ENCODE measurements around the gene NDFIP1. TPM values are rescaled to one million over a fixed set of nuclear protein-coding genes. Genes with fewer than 3 reads are reported as not detected.

NDFIP1 gene
- total RNA-seq, 1 donor from 2014 or later = 16.8 TPM

DNA sequence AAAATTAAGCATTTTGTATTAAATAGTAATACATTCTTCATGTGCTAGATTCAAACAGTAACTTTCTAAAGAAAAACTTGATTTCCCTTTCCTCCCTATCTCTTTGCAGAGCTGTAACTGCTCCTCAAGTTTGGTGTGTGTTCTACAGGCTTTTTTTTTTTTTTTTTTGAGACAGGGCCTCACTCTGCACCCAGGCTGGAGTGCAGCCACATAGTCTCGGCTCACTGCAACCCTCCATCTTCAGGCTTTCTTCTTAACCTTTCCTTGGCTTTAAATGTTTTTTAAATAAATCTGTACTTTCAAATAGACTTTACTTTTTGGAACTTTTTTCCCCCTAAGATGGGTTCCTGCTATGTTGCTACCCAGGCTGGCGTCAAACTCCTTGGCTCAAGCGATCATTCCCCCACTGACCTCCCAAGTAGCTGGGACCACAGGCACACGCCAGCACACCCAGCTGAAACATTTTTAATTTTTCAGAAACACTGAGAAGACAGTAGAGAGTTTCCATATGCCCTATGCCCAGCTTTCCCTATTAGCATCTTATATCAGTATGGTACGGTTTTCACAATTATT, 9.1 kb downstream of the NDFIP1 start:
- DNase-seq (ENCODE audit: low read depth) = no peak
- Histone ChIP-seq H3K36me3 (ENCODE audit: control insufficient read depth, insufficient read depth, low read length) (peaks cover 1% of the 10 kb centered on the region), H3K27me3 (ENCODE audit: control insufficient read depth, insufficient read depth, low read length) (no peaks in the 10 kb centered on the region), H3K4me3 (ENCODE audit: low read depth, low read length) (no peak overlapping the region)
- no peak for FAIRE-seq
- TF ChIP-seq, protein P1, sequence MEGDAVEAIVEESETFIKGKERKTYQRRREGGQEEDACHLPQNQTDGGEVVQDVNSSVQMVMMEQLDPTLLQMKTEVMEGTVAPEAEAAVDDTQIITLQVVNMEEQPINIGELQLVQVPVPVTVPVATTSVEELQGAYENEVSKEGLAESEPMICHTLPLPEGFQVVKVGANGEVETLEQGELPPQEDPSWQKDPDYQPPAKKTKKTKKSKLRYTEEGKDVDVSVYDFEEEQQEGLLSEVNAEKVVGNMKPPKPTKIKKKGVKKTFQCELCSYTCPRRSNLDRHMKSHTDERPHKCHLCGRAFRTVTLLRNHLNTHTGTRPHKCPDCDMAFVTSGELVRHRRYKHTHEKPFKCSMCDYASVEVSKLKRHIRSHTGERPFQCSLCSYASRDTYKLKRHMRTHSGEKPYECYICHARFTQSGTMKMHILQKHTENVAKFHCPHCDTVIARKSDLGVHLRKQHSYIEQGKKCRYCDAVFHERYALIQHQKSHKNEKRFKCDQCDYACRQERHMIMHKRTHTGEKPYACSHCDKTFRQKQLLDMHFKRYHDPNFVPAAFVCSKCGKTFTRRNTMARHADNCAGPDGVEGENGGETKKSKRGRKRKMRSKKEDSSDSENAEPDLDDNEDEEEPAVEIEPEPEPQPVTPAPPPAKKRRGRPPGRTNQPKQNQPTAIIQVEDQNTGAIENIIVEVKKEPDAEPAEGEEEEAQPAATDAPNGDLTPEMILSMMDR (IDR thresholded peaks at IDR 0.05; ENCODE audit: insufficient read depth, low read length, severe bottlenecking) = no peak

- no peak overlapping the region for H3K4me3 ChIP-seq (ENCODE audit: low read depth, low read length)
- H3K36me3 ChIP-seq (ENCODE audit: control insufficient read depth, insufficient read depth, low read length) = peaks cover 1% of the 10 kb centered on the region
- DNase-seq (ENCODE audit: low read depth) = no peak
- no peaks in the 10 kb centered on the region for H3K27me3 ChIP-seq (ENCODE audit: control insufficient read depth, insufficient read depth, low read length)
- FAIRE-seq = no peak
- TF ChIP-seq, protein P1 (IDR thresholded peaks at IDR 0.05; ENCODE audit: insufficient read depth, low read length, severe bottlenecking) = no peak
Measured at GRCh38 chr5:142118155-142118686, 9.6 kb downstream of the NDFIP1 start.

DNA sequence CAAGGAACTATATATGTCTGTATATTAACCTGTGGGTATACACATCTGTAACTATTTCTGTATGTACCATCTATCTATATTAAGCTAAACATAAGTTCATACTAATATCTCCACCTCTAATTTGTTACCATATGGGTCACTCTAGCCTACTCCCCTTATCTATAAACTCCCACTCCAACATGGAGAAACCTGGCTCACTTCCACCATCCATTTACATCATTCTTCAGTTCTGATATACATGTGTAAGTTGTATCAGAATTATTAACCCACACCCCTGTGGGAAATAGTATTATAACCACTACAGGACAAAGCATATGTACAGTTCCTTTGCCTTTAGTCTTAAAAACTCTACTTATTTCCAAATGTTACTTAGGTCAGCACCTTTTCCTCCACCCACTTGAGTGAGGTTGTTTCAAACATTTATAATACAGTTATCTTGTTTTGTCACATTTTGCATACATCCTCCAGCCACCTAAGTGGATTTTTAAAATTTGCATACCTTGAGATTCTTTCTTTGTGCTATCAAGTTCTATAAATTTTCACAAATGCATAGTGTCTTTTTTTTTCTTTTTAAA, 10.6 kb downstream of the NDFIP1 start:
- TF ChIP-seq, protein P1 (IDR thresholded peaks at IDR 0.05; ENCODE audit: insufficient read depth, low read length, severe bottlenecking) = no peak
- Histone ChIP-seq H3K36me3 (ENCODE audit: control insufficient read depth, insufficient read depth, low read length) (peaks cover 1% of the 10 kb centered on the region), H3K4me3 (ENCODE audit: low read depth, low read length) (no peak overlapping the region), H3K27me3 (ENCODE audit: control insufficient read depth, insufficient read depth, low read length) (no peaks in the 10 kb centered on the region)
- FAIRE-seq (no peak), DNase-seq (ENCODE audit: low read depth) (no peak)

DNA sequence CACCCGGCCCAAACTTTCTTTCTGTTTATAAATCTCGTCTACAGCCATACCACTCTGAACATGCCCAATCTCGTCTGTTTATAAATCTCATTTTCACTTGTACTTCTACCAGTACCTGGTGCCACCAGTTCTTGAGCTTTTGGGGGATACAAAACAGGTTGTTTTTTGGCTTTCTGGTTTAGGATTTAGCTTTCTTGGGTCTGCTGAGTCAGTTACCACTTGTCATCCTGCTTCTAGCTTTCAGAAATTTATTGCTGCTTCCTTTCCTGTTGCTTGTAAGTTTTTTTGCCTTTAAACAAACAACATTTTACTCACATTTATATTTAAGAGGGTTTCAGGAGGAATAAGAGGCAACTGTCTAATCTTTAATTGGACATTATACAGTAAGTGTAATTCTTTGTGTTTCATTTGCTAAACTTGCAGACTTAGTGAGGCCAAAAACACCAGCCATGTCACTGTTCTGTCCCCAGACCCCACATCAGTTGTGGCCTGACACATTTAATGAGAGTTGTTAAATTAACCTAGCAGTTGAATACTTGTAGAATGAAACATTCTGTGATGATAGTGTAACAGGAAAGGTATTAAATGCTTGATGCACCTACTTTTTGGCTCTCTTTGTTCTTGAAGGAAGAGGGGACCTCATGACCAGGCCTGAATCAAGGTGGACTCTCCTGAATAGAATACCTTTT, 11.8 kb downstream of the NDFIP1 start:
- Histone ChIP-seq H3K27me3 (ENCODE audit: control insufficient read depth, insufficient read depth, low read length) (no peaks in the 10 kb centered on the region), H3K4me3 (ENCODE audit: low read depth, low read length) (no peak overlapping the region), H3K36me3 (ENCODE audit: control insufficient read depth, insufficient read depth, low read length) (peaks cover 1% of the 10 kb centered on the region)
- FAIRE-seq (no peak), DNase-seq (ENCODE audit: low read depth) (no peak)
- TF ChIP-seq, protein P1 (IDR thresholded peaks at IDR 0.05; ENCODE audit: insufficient read depth, low read length, severe bottlenecking) = no peak

DNA sequence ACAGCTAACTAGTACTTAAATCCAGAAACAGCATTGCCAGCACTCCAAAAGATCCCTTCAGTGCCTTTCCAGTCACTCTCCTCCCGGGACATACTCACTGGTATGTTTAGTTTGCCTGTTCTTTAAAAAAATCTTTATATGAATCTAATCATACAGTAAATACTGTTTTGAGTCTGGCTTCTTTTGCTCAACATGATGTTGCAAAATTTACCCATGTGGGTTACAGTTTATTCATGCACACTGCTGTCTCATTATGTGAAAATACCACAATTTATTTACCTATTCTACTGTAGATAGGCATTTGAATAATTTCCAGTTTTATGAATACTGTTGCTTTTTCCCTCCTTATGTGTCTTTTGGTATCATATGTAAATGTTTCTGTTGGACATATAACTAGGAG, 13.5 kb downstream of the NDFIP1 start:
- FAIRE-seq = no peak
- no peak for DNase-seq (ENCODE audit: low read depth)
- no peak overlapping the region for H3K4me3 ChIP-seq (ENCODE audit: low read depth, low read length)
- H3K27me3 ChIP-seq (ENCODE audit: control insufficient read depth, insufficient read depth, low read length) = no peaks in the 10 kb centered on the region
- peaks cover 1% of the 10 kb centered on the region for H3K36me3 ChIP-seq (ENCODE audit: control insufficient read depth, insufficient read depth, low read length)
- TF ChIP-seq, protein P1 (IDR thresholded peaks at IDR 0.05; ENCODE audit: insufficient read depth, low read length, severe bottlenecking) = no peak

Data from bronchial epithelial cell (primary cell).